H1 (cell line): ENCODE data around the gene ODF4. TPM values are rescaled to one million over a fixed set of nuclear protein-coding genes. Genes with fewer than 3 reads are reported as not detected.
A peak's percentile ranks its signal among the peaks of the same experiment; 100 is the strongest.

Source experiments
- CTCF ChIA-PET: fragments of 300-600 bp; sonication (Branson Sonifier 250); formaldehyde crosslinking; loops from one replicate; lab custom pipeline; 2021; ENCODE audit not compliant: partially characterized antibody; lab: Charles Lee
- POLR2A ChIA-PET: fragments of 300-600 bp; sonication (Branson Sonifier 250); formaldehyde crosslinking; loops from one replicate; lab custom pipeline; 2021; ENCODE audit warnings: inconsistent platforms; ENCODE audit not compliant: partially characterized antibody; lab: Charles Lee
- DNase-seq, 2 experiments: peaks; one replicate each; pipeline versions ENCODE4 v3.0.0 to v3.0.0-alpha.2; 2010 to 2022; ENCODE audit warnings: low spot score in 2 of 2, low read depth in 1 of 2, mixed read lengths in 1 of 2
- FAIRE-seq: peaks from 2 replicates; lab custom pipeline; 2011; peaks lifted over from hg19 to GRCh38; lab: Jason Lieb, UNC
- H2AFZ ChIP-seq: 2 replicates; pipeline ENCODE4 v1.8.1; 2012; ENCODE audit warnings: low read length, inconsistent platforms
- H2AK5ac ChIP-seq: 2 replicates; pipeline ENCODE4 v1.6.1; 2013; ENCODE audit warnings: low read depth, low read length
- H2BK120ac ChIP-seq: replicated peaks from 2 replicates; pipeline ENCODE3; 2013; ENCODE audit warnings: low read depth, low read length, inconsistent platforms
- H2BK12ac ChIP-seq: 2 replicates; pipeline ENCODE4 v1.6.1; 2013; ENCODE audit warnings: low read depth, low read length
- H2BK15ac ChIP-seq: 2 replicates; pipeline ENCODE4 v1.6.1; 2013; ENCODE audit warnings: low read length
- H2BK20ac ChIP-seq: 2 replicates; pipeline ENCODE4 v1.6.1; 2013; ENCODE audit warnings: low read length
- H2BK5ac ChIP-seq: 2 replicates; pipeline ENCODE4 v1.6.1; 2013; ENCODE audit warnings: low read depth, low read length
- H3K14ac ChIP-seq: 2 replicates; pipeline ENCODE4 v1.6.1; 2013; ENCODE audit warnings: inconsistent platforms; ENCODE audit not compliant: insufficient read length
- H3K18ac ChIP-seq: 2 replicates; pipeline ENCODE4 v1.6.1; 2013; ENCODE audit warnings: low read length; ENCODE audit errors: extremely low read depth
- H3K23ac ChIP-seq: 2 replicates; pipeline ENCODE4 v1.6.1; 2013; ENCODE audit warnings: inconsistent platforms; ENCODE audit not compliant: insufficient read length
- H3K23me2 ChIP-seq: 2 replicates; pipeline ENCODE4 v1.6.1; 2013; ENCODE audit warnings: low read depth, low read length
- H3K27ac ChIP-seq: 2 replicates; pipeline ENCODE4 v1.6.1; 2011; ENCODE audit warnings: low read depth, low read length, inconsistent platforms
- H3K27me3 ChIP-seq, 4 experiments: replicated peaks in 1 of 4; 1 replicate in 1 of 4; 2 replicates in 3 of 4; pipeline versions ENCODE4 v1.6.1 to v1.8.1; 2011 to 2013; ENCODE audit warnings: low read length in 3 of 4, mild to moderate bottlenecking in 3 of 4, inconsistent platforms in 2 of 4, mixed read lengths in 2 of 4, moderate library complexity in 1 of 4; ENCODE audit not compliant: control insufficient read depth in 3 of 4, insufficient read depth in 3 of 4; ENCODE audit errors: extremely low read depth in 1 of 4
- H3K36me3 ChIP-seq, 4 experiments: 2 replicates each; pipeline versions ENCODE4 v1.6.1 to v1.8.1; 2011 to 2013; ENCODE audit warnings: mild to moderate bottlenecking in 4 of 4, low read length in 3 of 4, moderate library complexity in 2 of 4, control low read depth in 1 of 4, inconsistent platforms in 1 of 4; ENCODE audit not compliant: insufficient read depth in 4 of 4, control insufficient read depth in 2 of 4
- H3K4ac ChIP-seq: replicated peaks from 2 replicates; pipeline ENCODE3; 2013; ENCODE audit warnings: low read length, low read depth, mixed read lengths, inconsistent platforms; ENCODE audit not compliant: insufficient read length
- H3K4me1 ChIP-seq, 4 experiments: replicated peaks in 1 of 4; 1 replicate in 1 of 4; 2 replicates in 3 of 4; pipeline versions ENCODE4 v1.6.1 to v1.8.1; 2011 to 2013; ENCODE audit warnings: low read length in 3 of 4, inconsistent platforms in 2 of 4, mixed read lengths in 1 of 4; ENCODE audit not compliant: insufficient read depth in 4 of 4, control insufficient read depth in 3 of 4
- H3K4me2 ChIP-seq, 2 experiments: 2 replicates each; pipeline versions ENCODE4 v1.6.1 to v1.8.1; 2011 to 2013; ENCODE audit warnings: low read depth in 2 of 2, low read length in 2 of 2, control low read depth in 1 of 2, inconsistent platforms in 1 of 2, mild to moderate bottlenecking in 1 of 2; ENCODE audit not compliant: insufficient read depth in 1 of 2
- H3K4me3 ChIP-seq, 4 experiments: fragments of 200-600, 300-600 bp in 1 of 4; sonication (generic), shearing (Covaris generic), sonication (Bioruptor Twin) in 1 of 4; 2 replicates each; pipeline versions ENCODE4 v1.5.1 to v1.8.1; 2011 to 2016; ENCODE audit warnings: low read length in 4 of 4, low read depth in 3 of 4, control low read depth in 2 of 4, inconsistent platforms in 2 of 4, mild to moderate bottlenecking in 2 of 4, mixed read lengths in 1 of 4, moderate library complexity in 1 of 4; ENCODE audit not compliant: insufficient read depth in 2 of 4; ENCODE audit errors: extremely low read depth in 1 of 4
- H3K56ac ChIP-seq: replicated peaks from 2 replicates; pipeline ENCODE3; 2013; ENCODE audit warnings: low read depth, mild to moderate bottlenecking, mixed read lengths, low read length, inconsistent platforms; ENCODE audit not compliant: insufficient read length
- H3K79me1 ChIP-seq: 2 replicates; pipeline ENCODE4 v1.6.1; 2013; ENCODE audit warnings: low read depth, low read length, control low read depth
- H3K79me2 ChIP-seq, 2 experiments: 2 replicates each; pipeline versions ENCODE4 v1.6.1 to v1.8.1; 2012 to 2013; ENCODE audit warnings: low read length in 2 of 2, mild to moderate bottlenecking in 2 of 2, inconsistent platforms in 1 of 2; ENCODE audit not compliant: insufficient read depth in 2 of 2, control insufficient read depth in 1 of 2
- H3K9ac ChIP-seq, 4 experiments: replicated peaks in 1 of 4; 1 replicate in 1 of 4; 2 replicates in 3 of 4; pipeline versions ENCODE4 v1.6.1 to v1.8.1; 2011 to 2013; ENCODE audit warnings: low read depth in 3 of 4, low read length in 3 of 4, control low read depth in 2 of 4, mild to moderate bottlenecking in 2 of 4, moderate library complexity in 2 of 4, inconsistent platforms in 1 of 4; ENCODE audit errors: extremely low read depth in 1 of 4
- H3K9me3 ChIP-seq, 2 experiments: 2 replicates each; pipeline versions ENCODE4 v1.6.1 to v1.8.1; 2012 to 2013; ENCODE audit warnings: mild to moderate bottlenecking in 2 of 2, moderate library complexity in 2 of 2, control low read depth in 1 of 2, inconsistent platforms in 1 of 2, low read depth in 1 of 2, low read length in 1 of 2, mixed read lengths in 1 of 2; ENCODE audit not compliant: insufficient read depth in 2 of 2
- H4K20me1 ChIP-seq, 2 experiments: replicated peaks in 1 of 2; 2 replicates each; pipeline versions ENCODE3 to v1.8.1; 2011 to 2013; ENCODE audit warnings: inconsistent platforms in 2 of 2, low read length in 2 of 2, mild to moderate bottlenecking in 1 of 2; ENCODE audit not compliant: insufficient read depth in 2 of 2, control insufficient read depth in 1 of 2
- H4K5ac ChIP-seq: 2 replicates; pipeline ENCODE4 v1.6.1; 2013; ENCODE audit warnings: low read length, low read depth, mixed read lengths, inconsistent platforms; ENCODE audit not compliant: insufficient read length
- H4K8ac ChIP-seq: 2 replicates; pipeline ENCODE4 v1.8.0; 2013; ENCODE audit warnings: mild to moderate bottlenecking, moderate library complexity, low read length, inconsistent platforms; ENCODE audit not compliant: insufficient read depth; ENCODE audit errors: extremely low read depth
- H4K91ac ChIP-seq: replicated peaks from 2 replicates; pipeline ENCODE3; 2013; ENCODE audit warnings: low read length, mixed read lengths, inconsistent platforms; ENCODE audit not compliant: insufficient read length
- WGBS, 2 experiments: shearing (Covaris generic) in 1 of 2; methylation state at CpG; one replicate each; pipeline versions ENCODE4 v1.1.6 to v1.1.7; 2013 to 2015; ENCODE audit warnings: low lambda C conversion rate in 2 of 2, mixed read lengths in 2 of 2, inconsistent platforms in 1 of 2, low coverage in 1 of 2, missing lambda C conversion rate in 1 of 2; ENCODE audit not compliant: insufficient replicate concordance in 2 of 2, insufficient coverage in 1 of 2, insufficient read length in 1 of 2; ENCODE audit errors: extremely low coverage in 1 of 2, missing lambda C conversion rate in 1 of 2; 5-methylcytosine and 5-hydroxymethylcytosine counted together
- polyA plus RNA-seq, 7 experiments: library from polyadenylated mRNA; depleted of rRNA in 3 of 7; stranded (reverse) in 5 of 7; unstranded in 2 of 7; fragments of >200 nt in 5 of 7; fragments of 200-250 nt in 2 of 7; gene quantifications; 1 replicate in 5 of 7; 2 replicates in 1 of 7; 4 replicates in 1 of 7; pipeline versions ENCODE4 v1.2.1 to v1.2.3, GENCODE V29; 2011 to 2013; ENCODE audit warnings: missing spikeins in 2 of 7, mixed read lengths in 2 of 7
- total RNA-seq: library from RNA; stranded (reverse); fragmentation: NEBNext Ultra II Directional; extraction: Animal tissue kit (Norgen Biotek cat#: 25700); gene quantifications from 2 replicates; pipeline ENCODE4 v1.2.1, GENCODE V29; 2021

ODF4 gene
- total and polyA plus RNA-seq, 2 of the 8 experiments (the other 6 are each of a cell fraction or from before 2014, with no cell fraction given): not detected

DNA sequence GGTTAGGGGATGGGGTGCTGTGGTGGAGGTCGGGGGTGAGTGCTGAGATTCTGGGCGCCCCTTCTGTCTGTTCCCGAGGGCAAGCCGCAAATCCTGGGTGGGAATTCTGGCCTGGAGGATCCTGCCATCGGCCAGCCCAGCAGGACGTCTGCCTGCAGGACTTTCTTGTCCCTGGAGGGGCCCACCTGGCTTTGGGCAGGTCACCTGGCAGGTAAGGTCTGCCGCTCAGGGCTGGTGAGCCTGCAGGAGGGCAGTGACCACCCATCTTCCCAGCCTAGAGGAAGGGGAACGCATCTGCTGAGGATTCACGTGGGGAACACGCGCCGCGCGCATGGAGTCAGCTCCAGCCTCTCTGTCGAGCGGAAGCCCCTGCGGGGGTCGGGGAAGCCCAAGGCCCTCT, 52.6 kb downstream of the ODF4 start:
- Histone ChIP-seq H4K91ac (no peak overlapping the region), H2AFZ (no peak overlapping the region), H2AK5ac (no peak overlapping the region), H3K79me2 (no peaks in the 10 kb centered on the region), H4K8ac (peak overlapping the region; percentile 76; the same call in 1 of the 2 replicates), H3K27ac (no peak overlapping the region), H2BK20ac (no peak overlapping the region), H3K56ac (no peak overlapping the region), H3K36me3 (no peaks in the 10 kb centered on the region), H4K5ac (no peak overlapping the region), H3K9me3 (no peaks in the 10 kb centered on the region), H3K4ac (no peak overlapping the region), H3K79me1 (no peaks in the 10 kb centered on the region; the same call in 1 of the 2 replicates), H3K4me2 (0 out of 4 replicates have a peak overlapping the region, but pooled peaks have one; percentile 3 to 26), H2BK12ac (no peak overlapping the region; the same call in 1 of the 2 replicates), H3K14ac (no peak overlapping the region), H2BK120ac (no peak overlapping the region), H2BK15ac (0 out of 2 replicates have a peak overlapping the region, but pooled peaks have one; percentile 88), H2BK5ac (no peak overlapping the region; the same call in 1 of the 2 replicates), H3K23me2 (peaks cover 4% of the 10 kb centered on the region; the same call in 1 of the 2 replicates), H3K27me3 (no peaks in the 10 kb centered on the region), H3K4me3 (no peak overlapping the region), H3K18ac (peak overlapping the region; percentile 32; the same call in 1 of the 2 replicates), H3K23ac (no peak overlapping the region), H4K20me1 (peaks cover 0 to 3% of the 10 kb centered on the region in 2 experiments), H3K4me1 (peaks cover 4 to 12% (median 4%) of the 10 kb centered on the region in 4 experiments; a peak in 6 of 7 replicates), H3K9ac (no peak overlapping the region)
- WGBS, 2 experiments: 83% methylated on average over 17 of the region's 18 CpGs; no CpG with 5 or more reads in 1 of the 2 experiments
- ChIA-PET CTCF (interaction anchor here (0.8 to 2.5 kb wide), 5 partner anchors 8 to 394 kb away, joined by 3 to 16 read pairs (median 5); no protein-coding TSS in a partner anchor), POLR2A (interaction anchor here (1.0 to 4.7 kb wide), 4 partner anchors 9 to 182 kb away, joined by 3 to 51 read pairs (median 6); partner anchors contain the start of genes AURKB, NDEL1 and RPL26)
- FAIRE-seq (no peak), DNase-seq (no peak)
